ENCODE measurements around the gene BICRAL.
"Not testable (repeated sequence)": the region's sequence is repeated elsewhere in the genome, so short reads cannot be mapped to it uniquely, and the experiment has no call there.

Gene BICRAL

DNA sequence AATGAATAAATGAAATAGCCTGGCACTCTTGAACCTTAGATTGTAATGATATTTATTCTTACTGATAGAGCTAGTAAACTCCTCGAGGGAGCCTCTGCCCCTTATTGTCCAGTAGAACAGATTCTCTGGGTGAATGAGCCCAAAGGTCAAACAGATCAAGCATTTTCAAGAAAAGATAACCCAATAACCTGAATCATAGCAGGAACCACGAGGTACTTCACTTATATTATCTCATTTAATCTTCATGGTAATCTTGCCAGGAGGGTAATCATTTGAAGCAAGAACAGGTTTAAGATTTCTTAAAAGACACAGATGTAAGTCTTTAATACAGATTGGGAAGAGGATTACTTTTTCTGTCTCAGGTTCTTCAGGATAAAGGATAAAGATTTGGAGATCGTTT, 18.9 kb upstream of the BICRAL start:
- DNase-seq, result no peak

DNA sequence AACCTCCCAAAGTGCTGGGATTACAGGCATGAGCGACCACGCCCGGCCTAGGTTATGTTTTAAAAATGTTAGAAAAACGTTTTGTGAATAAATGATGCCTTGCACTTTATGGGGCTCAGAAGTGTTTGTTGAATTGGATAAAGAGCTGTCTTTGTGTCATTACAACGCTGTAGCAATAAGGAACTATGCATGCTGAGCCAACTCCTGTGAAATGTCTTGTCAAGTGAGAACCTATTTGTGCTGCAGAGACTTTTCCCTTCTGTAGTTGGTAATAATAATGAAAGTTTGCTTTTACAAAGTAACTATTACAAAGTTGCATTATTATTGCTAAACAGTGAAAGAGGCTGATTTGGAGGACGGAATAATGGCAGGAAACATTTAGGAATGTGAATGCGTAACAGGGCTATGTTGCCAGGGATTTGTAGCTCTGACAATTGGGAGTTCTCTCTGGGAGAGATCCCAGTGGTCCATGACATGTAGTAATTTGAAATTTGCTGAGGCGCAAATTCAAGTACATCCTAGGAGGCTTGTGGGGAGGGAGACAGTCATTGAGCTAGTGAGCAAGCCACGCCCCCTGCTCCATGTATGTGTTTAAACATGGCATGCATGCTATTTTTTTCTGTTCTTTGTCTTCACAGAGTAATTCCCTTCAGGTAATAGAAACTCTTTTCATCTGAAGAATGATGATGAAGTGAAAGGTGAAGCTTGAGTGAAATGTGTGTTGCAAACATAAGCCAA, 16.8 kb upstream of the BICRAL start:
- DNase-seq, result no peak

DNA sequence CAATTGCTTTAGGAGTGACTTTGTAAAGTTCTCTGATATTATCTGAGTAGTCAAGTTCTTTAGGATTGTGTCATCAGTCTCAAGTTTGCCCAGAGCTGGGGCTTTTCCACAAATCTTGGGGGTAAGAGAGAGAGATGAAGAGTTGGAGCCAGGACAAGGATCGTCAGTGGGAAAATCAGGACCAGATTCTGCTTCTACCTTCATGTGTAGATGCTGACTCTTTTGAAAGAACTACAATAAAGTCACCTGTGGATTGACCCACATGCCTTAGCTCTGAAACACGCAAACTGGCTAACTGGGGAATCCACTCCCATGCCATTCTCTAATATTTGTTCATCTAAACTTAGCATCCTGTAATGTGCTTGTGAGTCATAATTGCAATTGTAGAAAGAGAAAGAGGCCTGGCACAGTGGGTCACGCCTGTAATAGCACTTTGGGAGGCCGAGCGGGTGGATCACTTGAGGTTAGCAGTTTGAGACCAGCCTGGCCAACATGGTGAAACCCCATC, 15.6 kb upstream of the BICRAL start:
- DNase-seq, result peak; percentile 68

DNA sequence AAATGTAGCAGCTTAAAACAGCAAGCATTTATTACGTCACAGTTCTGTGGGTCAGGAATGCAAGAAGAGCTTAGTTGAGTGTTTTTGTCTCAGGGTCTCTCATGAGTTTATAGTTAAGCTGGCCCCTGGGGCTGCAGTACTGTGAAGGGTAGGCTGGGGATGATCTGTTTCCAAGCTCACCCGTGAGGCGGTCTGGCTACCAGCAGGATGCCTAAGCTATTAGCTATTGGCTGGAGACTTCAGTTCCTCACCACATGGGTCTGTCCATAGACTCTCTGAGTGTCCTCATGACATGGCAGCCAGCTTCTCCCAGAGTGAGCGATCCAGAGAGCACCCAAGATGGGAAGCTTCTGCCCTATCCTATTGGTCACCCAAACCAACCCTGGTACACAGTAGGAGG, 12.8 kb upstream of the BICRAL start:
- no peak for DNase-seq

DNA sequence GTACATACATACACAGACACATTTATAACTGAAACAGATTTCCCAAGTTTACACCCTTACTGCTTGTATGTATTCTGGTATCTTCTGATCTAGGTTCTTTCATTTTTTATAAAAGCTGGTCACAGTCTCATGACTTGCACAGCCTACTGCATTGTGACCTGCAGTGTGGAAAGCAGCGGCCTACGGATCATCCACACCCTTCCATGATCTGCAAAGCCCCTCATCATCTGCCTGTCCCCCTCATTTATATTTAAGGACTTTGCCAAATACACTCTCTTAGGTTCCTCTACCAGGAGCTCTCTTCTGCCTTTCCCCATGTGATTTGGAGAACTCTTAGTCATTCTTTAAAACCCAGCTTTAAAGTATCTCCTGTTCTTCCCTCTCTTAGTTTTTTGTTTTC, 12.0 kb upstream of the BICRAL start:
- DNase-seq, result no peak

DNA sequence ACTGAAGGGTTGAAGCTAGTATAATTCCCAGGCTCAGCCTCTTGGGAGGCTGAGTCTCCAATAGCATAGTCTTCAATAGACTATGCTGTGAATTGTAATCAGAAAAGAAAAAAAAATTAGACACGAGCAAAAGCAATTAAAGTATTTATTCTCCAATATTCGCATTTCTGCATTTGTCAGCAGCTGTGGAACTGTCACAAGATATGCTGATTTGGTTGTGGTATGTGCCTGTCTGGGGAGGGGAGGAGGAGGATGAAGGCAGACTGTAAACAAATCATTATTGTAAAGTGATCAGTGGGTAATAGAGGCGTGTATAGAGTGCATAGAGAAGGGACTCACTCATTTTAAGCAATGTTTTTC, 10.1 kb upstream of the BICRAL start:
- no peak for DNase-seq

DNA sequence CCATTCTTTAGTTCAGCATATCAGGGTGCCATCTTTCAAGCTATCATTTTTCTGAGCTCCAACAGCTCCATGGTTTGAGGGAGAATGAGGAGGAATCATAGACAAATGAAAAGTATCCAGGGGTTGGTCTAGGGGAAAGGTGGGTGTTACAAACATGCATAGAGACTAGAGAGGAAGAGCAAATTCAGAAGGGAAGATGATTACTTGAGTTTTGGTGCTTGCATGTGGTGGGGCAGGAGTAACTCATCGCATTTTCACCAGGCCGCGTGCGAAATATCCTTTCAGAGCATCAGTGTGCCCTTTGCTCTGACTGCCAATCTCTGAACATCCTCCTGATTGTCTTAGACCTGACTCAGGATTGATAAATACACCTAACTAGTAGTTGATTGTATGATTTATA, 7.7 kb upstream of the BICRAL start:
- DNase-seq, result no peak

DNA sequence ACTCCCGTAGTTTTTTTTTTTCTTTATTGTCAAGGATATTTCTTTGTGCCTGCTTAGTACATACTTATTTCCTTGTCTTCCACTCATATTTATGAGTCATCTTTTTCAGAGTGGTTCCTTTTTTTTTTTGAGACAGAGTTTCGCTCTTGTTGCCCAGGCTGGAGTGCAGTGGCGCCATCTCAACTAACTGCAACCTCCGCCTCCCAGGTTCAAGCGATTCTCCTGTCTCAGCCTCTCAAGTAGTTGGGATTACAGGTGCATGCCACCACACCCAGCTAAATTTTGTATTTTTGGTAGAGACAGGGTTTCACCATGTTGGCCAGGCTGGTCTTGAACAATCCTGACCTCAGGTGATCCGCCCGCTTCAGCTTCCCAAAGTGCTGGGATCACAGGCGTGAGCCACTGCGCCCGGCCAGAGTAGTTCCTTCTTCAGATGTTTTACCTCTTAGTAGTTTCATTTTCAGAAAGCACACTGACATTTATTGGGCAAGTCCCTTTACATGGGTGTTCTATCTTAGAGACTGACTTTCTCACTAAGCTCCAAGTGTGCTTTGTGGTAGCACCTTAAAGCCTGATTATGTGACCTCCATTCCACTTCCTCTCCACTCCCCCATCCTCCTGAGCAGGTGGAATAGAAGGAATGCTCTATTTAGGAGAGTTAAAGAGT, 6.9 kb upstream of the BICRAL start:
- DNase-seq, result not testable (repeated sequence)

DNA sequence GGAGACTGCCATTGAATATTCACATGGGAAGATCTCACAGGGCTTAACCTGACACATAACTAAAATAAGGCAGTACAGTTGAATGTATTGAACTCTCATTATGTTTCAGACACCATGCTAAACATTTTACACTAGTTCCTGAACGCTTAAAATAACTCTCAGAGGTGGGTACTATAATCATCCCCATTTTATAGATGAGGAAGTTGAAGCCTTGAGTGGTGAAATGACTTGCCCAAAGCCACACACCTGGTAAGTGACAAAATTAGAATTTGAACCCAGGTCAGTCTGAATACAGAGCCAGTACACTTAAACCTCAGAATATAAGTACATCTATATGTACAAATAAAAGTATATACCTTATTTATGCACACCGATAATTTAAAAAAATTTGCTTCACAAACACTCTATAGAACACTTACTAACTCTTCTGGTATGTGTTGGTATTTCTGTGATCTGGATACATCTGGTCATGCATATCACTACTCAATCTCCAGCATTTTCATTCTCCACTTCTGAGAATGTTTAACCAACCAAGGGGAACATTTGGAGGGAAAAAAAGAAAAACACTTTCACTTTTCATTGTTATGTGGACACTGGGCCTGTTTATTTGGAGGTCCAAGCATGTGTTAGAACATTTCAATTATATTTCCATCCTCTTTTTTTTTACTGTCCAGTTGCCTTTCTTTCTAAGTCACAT, 4.6 kb upstream of the BICRAL start:
- peak; percentile 57 for DNase-seq

DNA sequence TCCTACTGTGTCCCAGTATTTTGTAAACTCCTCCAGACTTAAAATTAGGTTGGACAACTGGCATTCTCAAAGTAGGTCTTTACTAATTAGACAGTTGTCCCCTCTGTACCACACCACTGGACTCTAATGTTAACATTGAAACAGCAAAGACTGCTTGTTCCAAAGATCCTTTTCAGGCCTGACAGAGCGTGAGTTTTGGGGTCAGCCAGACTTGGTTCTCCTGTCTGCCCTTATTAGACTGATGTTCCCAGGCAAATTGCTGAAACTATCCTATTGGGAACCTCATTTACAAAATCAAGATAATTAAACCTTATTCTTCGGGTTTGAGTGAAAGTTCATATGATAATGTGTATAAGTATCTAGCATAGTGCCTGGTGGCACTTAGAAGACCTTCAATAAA, 3.7 kb upstream of the BICRAL start:
- no peak for DNase-seq

DNA sequence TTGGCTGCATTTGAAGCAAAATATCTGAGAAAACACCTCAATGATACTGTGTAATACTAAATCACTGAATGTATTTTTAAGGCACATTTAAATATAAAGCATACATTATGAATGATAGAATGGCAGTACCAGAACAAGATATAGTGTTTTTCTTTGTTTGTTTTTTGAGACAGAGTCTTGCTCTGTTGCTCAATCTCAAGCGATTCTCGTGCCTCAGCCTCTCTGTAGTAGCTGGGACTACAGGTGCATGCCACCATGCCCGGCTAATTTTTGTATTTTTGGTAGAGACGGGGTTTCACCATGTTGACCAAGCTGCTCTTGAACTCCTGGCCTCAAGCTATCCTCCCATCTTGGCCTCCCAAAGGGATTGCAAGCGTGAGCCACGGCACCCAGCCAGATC, 2.3 kb upstream of the BICRAL start:
- no peak for DNase-seq

DNA sequence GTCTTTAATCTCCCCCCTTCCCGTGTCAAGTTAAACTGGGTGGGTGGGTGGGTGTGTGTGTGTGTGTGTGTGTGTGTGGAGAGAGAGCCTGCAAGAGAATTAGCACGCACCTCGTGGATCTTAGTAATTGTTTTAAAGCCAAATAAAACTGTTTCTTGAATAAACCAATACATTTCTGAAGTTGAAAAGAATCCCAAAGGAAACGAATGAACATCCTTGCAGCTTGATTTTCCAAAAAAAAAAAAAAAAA, 381 bp upstream of the BICRAL start:
- no peak for DNase-seq

DNA sequence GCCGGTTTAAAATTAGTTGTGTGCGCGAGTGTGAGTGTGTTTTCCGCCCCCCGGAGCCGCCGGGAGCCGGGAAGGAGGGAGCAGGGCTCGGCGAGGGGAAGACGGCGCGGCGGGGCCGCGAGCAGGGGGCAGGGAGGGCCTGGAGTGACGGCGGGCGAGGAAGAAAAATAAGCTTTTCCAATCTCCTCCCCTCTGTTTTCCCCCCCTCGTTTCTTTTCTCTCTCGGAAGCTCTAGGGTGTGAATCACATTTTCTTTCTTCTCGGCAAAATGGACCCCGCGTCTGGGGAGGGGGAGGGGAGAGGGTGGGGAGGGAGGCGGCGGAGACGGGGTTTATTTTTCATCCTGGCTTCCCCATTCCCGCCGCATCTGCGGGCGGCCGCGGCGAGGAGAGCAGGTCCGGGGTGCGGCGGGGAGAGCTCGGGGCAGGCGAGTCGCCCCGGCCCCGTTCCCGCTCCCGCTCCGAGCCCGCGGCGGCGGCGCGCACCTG, 881 bp downstream of the BICRAL start:
- DNase-seq, result peak; percentile 94

DNA sequence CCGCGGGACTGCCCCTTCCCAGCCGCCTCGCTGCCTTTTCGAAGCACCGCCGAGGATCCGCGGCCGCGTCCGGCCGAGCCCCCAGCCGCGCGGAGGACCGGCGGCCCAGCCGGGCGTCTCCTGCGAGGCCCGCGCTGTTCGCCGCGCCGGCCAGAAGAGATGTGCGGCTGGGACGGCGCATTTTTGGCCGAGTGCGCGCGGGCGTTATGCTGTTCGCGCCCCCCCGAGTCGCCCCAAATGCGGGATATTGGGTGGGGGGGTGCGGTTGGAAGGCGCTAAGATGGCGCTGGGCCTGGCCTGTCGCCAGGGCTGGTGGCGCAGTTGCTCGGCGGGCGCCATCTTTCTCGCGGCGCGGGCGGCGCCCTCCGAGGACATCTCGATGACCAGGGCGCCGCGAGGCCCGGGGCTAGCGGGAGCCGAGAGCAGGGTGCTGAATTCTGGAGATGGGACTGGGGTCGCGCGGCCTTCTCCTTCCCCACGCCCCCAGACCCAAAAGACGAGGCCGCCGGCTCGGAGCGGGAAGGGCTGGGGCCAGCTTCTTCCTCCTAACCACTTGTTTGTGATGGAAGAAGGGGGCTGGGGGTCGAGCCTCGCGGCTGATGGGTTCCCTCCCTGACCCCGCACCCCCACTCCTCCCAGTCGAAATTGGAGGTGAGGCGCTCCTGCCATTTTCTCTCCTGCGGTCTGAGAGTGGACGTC, 1.5 kb downstream of the BICRAL start:
- DNase-seq, result peak; percentile 65

DNA sequence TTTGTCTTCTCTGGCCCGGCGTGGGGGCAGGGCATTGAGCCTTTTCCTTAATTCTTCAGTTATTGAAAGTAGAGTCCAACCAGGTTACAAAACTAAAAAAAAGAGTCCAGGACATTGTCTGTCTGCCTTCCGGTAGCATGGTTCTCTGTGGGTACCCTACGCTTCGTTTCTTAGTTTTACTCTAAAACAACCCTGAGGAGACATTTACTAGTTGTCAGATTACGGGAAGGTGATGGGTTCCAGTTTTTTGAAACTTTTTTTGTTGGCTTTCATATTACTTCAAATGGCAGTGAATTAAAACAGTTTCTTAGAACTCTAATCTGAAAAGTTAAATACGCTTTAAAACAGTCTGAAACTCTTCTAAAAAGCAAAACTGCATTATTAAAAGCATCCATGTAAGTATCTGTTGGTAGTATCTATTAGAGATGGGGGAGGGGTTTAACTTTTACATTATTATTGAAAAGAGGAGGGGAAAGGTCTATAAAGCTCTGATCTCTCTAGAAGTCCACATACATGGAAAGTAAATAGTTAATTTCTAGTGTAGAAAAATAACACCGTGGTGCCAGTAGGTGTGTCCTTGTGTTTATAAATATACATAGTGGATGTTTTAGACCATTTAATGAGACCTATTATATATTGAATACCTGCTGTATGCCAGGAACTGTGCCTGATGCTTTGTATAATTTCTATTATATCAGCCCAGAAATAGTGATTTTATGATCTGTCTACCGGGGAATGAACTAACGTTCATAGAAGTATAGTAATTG, 2.2 kb downstream of the BICRAL start:
- no peak for DNase-seq

DNA sequence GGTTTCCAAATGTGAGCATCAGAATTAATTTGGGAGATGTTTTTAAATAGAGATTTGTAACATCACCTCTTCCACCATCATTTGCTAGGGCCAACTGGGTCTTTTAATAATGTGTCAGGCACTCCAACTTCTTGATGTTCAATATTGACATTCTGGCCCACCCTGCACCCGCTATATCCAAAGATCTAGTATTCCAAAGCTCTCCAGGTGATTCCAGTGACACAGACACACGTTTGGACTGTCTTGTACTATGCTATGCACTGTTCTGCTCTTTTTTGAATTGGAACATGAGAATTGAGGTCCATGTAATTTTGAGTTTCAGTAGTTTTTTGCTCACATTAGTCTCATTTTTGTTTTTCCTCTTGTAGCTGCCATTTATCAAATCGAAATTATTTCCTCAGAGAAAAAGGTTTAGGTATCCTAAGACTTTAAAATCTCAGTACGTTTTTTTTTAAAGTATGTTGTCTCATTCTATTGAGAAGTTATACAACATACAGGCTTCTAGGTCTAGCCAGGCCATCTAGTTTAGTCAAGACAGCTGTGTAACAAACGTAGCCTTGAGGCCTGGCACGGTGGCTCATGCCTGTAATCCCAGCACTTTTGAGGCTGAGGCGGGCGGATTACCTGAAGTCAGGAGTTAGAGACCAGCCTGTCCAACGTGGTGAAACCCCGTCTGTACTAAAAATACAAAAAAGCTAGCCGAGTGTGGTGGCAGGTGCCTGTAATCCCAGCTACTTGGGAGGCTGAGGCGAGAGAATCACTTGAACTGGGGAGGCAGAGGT, 3.1 kb downstream of the BICRAL start:
- no peak for DNase-seq

DNA sequence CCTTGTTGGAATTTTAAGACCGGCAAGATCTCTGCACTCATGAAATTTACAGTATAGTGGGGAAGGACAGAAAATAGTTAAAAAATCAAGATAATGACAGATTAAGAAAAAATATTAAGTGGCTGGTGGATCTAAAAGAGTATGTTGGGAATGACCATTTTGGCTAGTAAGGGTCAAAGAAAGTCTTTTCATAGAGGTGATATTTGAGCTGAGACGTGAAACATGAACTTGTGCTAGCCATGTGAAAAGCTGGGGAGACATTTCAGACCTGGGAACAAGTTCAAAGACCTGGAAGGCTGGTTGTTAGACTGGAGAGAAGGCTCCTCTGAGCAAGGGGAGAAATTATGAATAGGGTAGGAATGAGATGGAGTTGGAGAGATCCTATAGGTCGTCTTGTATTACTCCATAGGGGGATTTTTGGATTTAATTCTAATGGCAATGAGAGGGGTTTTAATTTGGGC, 4.7 kb downstream of the BICRAL start:
- DNase-seq, result no peak

DNA sequence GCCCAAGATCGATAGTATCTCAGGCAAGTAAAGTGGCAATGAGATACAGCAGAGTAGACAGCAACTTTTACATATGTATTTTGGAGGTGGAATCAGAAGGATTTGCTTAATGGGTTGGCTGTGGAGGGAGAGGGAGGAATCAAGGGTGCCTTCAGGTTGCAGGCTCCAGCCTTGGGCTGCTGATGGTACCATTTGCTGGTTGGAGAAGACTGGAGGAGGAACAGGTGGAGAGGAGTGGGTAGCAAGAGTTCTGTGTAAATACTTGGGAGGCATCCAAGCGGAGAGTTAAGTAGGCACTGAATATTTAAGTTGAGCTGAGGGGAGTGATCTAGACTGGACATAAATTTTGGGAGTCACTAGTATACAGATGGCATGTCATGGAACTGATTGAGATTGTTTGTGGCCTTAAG, 5.2 kb downstream of the BICRAL start:
- DNase-seq, result no peak

DNA sequence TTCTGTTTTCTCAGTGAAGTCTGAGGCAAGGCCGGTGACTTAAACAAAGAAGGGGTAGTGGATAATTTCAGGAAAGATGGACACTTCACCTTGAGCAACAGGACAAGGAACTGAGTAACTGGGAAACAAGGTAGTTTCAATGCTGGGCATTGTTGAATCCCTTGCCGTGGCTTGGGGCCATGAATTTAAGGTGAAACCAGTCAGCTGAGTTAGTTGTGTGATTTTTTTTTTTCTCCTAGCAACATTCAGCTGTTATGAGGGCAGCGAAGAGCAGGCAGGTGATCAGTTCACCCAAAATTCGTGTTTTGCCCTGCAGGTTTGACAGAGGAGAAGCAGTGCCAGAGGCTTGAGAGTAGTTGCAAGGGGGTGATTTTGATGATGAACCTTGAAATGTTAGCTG, 6.8 kb downstream of the BICRAL start:
- no peak for DNase-seq

DNA sequence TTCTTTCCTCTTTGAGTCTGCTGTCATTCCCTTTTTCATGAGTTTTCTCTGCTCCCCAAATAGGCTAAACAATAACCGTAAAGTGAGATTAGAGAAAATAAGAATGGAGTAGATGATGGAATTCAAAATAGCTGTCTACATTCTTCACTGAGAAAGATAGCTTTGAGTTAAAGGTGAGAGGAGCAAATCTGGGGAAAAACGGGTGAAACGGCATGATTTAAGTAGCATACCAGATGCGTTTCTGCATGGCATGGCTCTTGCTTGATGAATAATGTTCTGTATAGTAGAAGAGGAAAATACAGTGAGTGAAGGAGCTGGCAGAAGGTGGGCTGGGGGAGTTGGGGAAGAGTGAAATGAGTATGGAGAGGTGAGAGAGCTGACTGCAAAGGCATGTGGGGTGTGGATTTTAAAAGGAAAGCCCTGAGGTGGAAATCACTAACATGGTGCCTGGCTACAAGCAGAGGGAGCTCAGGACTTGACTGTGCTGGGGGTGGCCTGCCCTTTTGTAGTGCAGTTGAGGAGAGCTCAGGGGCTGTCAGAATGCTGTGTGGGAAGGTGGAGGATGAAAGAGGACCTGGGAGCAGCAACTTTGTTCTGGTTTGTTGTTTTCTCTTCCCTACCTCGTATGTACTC, 8.8 kb downstream of the BICRAL start:
- DNase-seq, result no peak

DNA sequence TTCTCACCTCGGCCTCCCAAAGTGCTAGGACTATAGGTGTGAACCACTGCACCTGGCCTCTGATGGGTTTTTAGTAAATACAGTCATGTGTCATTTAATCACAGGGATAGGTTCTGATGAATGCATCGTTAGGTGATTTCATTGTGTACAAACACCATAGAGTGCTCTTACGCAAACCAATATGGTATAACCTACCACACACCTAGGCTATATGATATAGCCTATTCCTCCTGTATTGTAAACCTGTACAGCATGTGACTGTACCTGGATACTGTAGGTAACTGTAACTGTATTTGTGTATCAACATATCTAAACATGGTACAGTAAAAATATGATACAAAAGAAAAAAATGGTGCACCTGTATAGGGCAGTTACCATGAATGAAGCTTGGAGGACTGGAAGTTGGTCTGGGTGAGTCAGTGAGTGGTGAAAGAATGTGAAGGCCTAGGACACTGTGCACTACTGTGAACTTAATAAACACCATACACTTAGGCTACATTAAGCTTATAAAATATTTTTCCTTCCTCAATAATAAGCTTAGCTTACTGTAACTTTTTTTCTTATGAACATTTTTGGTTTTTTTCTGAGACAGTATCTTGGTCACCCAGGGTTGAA, 10.0 kb downstream of the BICRAL start:
- peak; percentile 12 for DNase-seq
